HK-2 (cell line): ENCODE data around the gene RBMS1.

Experiments used
- DNase-seq: peaks from one replicate; pipeline ENCODE4 v3.0.0-alpha.2; 2018; ENCODE audit not compliant: unreplicated experiment

The RBMS1 gene, protein sequence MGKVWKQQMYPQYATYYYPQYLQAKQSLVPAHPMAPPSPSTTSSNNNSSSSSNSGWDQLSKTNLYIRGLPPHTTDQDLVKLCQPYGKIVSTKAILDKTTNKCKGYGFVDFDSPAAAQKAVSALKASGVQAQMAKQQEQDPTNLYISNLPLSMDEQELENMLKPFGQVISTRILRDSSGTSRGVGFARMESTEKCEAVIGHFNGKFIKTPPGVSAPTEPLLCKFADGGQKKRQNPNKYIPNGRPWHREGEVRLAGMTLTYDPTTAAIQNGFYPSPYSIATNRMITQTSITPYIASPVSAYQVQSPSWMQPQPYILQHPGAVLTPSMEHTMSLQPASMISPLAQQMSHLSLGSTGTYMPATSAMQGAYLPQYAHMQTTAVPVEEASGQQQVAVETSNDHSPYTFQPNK

DNA sequence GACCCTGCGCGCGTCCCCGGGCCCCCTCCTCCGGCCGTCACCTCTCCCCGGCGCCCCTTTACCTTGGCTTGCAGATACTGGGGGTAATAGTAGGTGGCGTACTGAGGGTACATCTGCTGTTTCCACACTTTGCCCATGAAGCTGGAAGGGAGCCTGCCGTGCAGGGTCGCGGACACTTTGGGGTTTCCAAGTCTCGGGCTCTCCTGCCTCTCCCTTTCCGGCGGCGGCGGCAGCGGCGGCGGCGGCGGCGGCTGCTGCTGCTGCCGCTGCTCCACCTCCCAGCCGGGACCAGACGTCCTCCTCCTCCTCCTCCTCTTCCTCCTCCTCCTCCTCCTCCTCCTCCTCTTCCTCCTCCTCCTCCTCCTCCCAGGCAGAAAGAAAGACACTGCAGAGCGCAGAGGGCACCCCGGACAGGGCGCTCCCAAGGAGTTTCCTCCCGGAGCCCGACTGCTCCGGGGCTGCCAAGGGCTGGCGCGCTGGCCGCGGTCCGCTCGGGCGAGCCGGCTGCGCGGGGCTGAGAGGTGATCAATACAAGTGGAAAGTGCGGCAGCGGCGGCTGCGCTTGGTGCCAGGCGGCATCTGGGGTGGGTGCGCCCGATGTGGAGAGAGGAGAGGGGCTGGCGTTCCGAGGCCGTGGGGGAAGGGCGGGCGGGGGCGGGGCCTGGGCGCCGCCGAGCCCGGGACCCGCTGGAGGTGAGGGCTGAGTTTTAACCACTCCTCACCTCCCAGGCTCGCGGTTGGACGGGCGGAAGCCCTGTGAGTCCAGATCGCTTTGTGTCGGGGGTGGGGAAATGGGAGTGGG lies at the start of gene RBMS1:
Gene RBMS1 (minus strand): TSS at position 581 of the 802 bp plus-strand sequence. CDS start 444 bp downstream, at position 137.
- DNase-seq, result peak; percentile 75

DNA sequence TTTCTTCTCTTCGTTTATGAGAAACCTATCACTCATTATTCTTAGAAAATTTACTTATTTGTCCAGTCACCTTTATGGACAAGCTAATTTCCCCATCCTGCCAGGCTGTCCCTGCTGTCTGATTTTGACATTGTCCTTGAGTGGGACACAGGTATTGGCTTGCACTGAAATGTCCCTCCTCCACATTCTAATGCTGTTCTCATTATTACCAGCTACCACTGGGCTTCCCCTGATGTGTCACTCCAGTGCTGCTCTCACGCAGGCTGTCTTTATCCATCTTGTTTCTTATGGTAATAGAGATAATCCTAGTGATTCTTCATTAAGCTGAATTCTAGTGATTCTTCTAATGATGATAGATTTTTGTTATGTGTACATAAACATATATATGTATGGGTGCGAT lies 48.1 kb upstream of the RBMS1 start:
- no peak for DNase-seq

DNA sequence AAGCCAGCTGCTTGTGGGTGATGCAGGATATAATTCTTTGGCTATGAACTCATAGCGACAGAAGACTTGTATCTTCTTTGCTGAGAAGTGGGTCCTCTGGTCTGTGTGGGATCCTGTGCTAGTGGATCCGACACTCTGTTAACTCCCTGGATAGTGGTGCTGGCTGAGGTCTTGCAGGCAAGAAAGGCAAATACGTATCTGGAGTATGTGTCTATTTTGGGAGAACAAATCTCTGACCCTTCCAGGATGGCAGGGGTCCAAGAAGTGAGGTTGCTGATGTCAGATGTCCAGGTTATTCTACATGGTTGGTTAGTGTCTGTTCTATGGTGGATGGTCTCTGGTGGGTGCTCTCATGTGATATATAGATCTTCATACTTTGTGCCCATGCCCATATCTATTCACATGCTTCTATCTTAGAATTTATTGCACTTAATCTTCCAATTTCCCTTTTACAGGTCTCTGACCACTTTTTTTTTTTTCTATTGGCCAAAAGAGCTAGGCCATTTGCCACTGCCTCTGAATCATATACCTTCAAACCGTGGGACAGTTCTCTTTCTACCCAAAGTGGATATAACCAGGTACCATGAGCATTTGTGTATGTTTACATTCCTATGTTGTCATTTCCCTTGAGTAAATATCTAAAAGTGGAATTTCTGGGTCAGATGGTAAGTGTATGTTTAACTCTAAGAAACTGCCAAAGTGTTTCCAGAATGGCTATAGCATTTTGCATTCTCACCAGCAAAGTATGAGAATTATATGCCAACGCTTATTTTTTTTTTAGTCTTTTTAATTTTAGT lies 45.1 kb upstream of the RBMS1 start:
- DNase-seq, result no peak

DNA sequence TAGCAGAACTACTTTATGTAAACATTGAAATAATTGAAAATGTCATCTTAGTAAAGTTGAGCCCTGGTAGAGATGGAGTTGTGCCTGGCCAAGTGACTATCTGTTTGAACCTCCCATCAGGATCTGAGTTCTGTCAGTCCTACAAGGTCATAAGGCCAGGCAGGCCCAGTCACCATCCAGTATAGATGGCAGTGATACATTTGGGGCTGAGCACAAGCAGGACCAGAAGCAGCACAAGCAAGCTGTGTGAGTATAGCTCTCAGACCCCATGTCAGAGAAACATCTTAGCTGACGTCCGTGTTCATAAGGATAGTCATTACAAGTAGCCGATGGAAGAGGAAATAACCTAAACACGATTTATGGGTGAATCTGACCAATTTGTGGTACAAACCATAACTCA lies 44.5 kb upstream of the RBMS1 start:
- no peak for DNase-seq

DNA sequence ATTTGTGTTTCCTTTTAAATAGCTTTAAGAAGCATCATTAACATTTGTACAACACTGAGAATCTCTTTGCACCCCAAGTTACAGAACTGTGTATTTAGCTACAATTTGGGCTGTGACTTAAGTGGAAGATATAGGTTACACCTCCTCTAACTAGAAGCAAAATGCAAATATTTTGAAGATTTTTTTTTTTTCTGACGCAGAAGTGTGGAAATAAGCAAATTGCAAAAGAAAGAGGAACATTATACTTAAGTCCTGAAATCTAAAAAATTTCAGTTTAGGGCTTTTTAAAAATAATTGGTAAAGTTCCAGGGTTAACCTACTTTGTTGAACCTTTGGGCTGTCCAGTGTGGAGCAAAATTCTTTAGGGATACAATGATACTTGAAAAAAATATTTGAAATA lies 41.4 kb upstream of the RBMS1 start:
- no peak for DNase-seq

DNA sequence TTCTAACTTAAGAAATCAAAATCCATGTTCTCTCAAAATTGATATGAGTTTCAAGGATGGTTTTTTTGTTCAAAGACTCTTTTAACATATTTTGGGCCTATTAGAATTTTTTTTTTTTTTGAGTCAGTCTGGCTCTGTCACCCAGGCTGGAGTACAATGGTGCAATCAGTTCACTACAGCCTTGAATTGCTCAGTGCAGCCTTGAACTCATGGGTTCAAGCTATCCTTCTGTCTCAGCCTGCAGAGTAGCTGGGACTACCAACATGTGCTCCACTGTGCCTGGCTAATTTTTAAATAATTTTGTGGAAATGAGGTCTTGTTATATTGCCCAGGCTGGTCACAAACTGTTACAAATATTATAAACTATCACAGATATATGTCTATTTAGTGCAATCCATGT lies 40.6 kb upstream of the RBMS1 start:
- no peak for DNase-seq

DNA sequence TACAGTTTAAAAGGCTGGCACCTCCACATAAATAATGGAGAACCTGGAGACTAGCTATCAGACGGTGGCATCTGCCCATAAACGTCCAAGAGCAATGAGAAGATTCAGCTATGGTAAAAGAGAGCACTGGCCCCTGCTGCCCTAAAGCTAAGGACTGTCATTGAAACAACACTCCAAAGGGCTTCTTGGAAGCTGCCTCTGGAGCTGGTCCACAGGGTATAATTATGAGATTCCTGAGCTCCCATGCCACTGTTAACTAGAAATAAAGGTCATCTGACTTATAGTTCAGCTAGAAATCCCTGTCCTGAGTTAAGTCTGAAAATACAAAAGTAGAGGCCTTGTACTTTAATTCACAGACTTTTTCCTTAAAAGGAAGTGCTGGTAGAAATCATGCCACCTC lies 39.9 kb upstream of the RBMS1 start:
- no peak for DNase-seq

DNA sequence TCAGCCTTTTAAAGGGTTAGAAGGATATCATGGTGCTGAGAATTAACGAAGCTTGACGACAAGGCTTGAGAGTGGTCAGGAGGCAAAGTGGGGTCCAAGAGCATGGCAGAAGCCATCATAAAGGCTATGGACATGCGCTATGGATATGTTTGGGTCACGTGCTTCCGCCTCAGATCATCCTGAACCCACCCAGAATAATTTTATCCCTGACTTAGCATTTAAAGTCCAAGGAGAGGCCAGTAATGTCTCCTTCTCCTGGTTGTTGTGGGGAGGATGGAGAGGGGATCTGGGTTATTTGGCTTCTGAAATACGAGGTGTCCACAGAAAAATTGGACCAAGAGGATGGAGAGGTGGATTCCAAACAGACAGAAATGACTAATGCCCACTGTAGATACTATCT lies 38.8 kb upstream of the RBMS1 start:
- no peak for DNase-seq

DNA sequence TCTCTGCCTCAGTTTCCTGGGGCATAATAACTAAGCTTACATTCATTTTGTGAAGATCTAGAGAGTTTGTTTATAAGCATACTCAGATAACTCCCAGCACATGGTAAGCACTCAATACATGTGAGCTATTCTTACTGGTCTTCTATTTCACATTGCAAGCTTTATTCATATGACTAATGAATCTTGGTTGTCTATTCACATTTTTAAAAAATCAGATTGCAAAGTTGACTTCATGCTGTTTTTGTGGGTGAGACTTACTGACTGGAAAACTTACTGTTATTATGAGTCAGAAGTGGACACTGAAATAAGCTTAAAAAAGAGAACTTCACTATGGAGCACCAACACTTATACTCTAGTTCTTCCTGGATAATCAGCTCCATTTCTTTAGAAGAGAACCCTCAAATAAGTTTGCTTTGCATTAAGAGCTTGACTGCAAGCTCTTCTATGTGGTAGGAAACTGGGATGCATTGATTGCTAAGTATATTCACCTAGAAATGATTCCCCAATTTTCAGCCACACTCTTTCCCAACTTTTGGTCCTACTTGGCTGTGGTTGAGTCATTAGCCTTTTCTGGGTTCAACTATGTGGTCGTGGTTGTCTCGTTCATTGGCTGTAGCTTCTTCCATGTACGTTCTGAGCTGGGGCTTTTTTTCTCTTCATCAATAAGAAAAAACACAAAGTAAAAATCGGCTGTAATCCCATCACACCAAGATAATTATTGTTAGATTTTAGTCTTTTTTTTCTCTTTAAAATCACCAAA lies 29.5 kb upstream of the RBMS1 start:
- DNase-seq, result no peak

DNA sequence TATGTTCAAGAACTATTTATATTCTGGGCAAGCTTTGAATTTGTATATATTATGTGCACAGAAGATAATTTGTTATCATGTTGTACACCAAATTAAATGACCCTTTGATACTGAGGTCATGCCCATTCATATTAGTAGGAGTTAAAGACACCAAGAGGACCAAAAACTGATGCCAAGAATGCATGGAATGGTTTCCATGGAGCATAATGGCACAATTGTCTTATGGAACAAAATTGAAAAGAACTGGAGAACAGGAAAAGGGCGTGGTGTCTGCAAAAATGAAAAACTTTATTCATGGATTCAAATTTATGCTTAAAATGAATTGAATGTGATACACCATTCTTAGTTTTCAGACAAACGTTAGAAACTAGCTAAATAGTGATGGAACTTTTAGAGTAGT lies 24.1 kb upstream of the RBMS1 start:
- no peak for DNase-seq

DNA sequence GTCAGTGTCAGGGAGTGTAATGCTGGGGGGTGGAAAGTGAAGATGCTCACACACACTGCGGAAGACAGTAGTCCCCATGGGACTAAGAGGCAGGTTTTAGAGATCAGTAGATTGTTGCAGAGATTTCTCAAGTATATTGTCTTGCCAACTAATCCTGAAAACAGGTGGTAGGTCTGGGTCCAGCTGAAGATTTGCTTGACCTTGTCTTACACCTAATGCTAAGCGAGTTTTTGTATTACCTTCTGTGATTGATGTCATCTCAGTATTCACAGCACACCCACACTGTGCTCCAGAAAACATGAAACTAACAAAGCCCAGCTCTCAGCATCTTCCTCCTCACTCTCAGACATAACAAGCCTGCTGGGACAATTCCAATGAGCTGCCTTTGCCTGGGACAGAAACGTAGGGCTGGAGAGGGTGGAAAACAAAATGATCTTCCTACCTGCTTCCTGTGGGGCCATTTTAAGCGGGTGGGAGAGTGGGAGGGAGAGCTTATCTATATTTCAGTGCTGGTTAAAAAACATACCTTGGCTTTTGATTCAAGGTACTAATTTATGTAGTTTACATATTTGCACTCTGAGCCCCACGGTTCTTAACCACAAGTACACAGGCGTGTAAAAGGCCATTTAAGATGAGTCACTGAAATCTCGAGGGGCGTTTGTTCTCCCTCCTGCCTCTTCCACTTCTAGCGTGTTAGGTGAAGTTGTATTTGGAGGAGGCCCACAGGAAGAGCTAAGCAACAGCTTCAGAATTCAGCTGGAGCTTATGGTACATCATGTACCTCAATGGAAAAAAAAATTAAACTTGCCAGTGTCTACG lies 23.1 kb upstream of the RBMS1 start:
- no peak for DNase-seq

DNA sequence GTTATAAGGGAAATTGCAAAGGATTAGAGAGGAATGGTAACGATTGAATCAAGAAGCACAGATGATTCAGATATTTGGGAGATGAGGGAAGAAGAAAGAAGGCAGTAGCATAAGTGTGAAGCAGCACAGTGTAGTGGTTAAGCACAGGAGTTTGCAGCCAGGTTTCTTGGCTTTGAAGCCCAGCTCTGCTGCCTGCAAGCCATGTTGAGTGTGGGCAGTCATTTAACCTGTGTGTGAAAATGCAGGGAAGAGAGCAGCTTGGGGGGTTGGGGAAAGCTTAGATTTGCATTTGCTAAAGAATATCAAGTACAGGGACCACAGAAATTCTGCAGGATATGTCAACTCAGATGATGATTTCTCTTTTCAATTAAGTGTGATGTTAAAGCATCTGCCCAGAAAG lies 21.5 kb upstream of the RBMS1 start:
- no peak for DNase-seq

DNA sequence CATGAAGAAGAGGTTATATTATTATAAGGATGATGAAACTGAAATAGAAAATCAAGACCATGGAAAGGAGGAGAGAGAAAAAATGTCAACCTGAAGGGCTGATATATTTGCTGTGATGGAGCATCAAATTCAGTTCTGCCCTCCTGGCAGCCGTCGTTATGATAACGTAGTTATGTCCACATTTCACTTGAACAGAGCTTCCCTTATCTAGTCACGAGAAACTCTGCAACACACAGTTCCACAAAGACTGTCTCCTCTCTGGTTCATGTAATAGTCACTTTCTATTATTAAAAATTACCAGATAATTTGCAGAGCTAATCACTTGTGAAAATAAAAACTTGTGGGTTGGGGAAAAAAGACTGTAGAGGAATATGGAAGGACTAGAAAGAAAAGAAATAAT lies 19.5 kb upstream of the RBMS1 start:
- DNase-seq, result no peak

DNA sequence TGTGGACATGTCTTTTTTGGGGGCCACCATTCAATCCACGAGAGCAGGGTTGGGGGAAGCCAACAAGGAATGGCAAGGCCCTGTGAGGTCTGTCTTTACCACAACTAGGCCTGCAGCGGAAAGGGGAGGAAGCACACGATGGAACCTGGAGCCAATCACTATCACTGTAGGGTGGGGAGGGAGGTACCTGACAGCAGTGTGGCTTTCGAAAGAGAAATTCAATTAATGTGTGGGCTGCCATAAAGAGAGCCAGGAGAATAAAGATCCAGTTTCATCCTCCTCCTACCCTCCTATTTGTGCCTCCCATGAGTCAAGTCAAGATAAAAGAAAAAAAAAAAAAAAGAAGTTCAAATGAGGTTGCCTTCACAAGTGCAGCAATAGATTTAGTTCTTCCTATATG lies 18.9 kb upstream of the RBMS1 start:
- no peak for DNase-seq

DNA sequence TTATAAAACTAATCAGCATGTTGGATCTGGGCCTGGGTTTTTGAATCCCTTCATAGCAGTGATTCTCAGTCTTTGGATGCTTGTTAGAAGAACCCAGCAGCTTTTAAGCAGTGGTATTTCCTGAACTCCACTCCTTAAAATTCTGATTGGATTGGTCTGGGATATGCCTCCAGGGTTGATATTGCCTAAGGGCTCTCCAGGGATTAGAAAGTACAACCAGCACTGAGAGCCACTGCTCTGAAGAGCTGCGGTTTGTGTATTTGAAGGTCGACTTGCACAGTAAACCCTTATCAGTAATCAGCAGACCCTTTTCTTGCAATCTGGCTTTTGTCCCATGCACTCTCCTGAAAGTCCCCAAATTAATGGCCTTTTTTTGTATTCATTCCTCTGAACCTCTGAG lies 17.0 kb upstream of the RBMS1 start:
- DNase-seq, result no peak

DNA sequence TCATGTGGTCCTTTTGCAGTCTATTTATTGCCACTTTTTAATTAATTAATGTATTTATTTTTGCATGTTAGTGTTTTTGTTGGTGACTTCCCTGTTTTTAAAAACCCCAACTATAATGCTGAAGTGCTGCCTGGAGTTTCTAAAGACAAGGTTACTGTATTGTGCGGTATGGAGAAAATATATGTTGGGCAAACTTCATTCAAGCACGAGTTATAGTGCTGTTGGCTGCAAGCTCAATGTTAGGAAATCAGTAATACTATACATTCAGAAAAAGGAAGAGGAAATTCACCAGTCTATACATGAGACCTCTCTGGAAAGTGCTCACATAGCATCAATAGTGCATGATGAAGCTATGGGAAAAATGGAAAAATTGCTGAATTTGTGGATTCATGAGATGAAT lies 15.4 kb upstream of the RBMS1 start:
- no peak for DNase-seq

DNA sequence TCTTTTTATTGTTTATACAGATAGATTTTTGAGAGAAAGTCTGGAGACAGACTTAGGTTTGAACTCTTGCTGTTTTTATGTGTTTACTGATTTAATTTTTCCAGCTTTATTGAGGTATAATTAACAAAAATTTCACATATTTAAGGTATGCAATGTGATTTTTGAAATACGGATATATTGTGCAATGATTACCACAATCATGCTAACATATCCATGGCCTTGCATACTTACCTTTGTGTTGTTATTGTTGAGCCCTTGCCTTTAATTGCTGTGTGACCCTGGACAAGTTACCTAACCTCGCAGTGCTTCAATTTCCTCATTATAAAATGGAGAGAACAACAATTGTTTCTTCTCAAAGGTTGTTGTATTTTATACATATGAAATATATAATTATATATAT lies 13.9 kb upstream of the RBMS1 start:
- DNase-seq, result no peak

DNA sequence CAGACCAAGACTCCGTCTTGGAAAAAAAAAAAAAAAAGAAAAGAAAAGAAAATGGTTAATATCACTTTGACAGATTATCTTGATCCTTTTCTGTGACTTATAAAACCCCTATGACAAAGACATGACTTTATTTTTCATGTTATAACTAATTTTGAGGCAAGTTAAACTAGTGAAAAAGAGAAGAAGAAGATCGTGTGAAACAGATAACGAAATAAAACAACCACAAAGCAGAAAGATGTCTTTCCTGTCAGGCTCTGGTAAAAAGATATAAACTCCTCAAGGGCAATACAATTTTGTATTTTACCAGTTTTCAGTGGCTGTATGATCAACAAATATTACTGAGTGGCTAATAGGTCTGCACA lies 13.4 kb upstream of the RBMS1 start:
- no peak for DNase-seq

DNA sequence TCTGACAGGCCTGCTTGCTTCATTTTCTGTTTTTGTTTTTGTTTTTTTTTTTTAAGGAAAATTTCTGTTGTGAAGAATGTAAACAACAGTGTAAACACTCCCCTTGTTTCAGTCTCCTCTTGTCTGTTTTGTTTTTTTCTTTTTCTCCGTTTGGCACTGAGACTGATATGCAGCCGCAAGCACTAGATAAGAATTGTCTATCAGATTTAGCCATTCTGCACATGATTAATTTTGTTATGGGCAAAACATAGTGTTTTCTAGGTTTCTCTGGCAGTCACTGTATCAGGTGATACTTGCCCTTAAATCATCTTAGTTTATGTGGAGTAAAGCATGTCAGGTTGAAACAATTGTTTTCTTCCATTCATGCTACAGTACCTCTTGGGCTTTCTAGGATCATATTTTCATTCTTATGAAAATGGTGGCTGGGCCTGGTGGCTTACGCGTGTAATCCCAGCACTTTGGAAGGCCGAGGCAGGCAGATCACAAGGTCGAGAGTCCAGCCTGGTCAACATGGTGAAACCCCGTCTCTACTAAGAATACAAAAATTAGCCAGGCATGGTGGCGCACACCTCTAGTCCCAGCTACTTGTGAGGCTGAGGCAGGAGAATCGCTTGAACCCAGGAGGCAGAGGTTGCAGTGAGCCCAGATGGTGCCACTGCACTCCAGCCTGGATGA lies 12.9 kb upstream of the RBMS1 start:
- no peak for DNase-seq

DNA sequence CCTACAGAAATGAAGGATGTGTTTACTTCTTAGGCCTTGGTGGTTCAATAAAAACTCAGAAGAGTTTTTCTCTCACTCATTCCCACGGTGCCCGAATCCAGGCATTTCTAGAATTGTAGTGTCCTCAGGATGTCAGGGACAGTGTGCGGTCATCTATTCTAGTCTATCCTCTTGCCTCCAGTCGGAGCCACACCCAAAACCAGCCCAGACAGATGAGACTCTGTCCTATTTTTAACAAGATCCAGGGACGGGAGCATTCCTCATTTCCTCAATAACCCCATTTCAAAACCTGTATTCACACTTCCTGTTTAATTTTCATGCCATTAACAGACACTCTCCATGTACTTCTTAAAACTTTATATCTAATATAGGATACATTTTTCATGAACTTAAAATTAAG lies 11.6 kb upstream of the RBMS1 start:
- no peak for DNase-seq
